Fibroblast of lung (primary cell): ENCODE results near the gene OR51T1. TPM values are rescaled to one million over a fixed set of nuclear protein-coding genes. Genes with fewer than 3 reads are reported as not detected.

ENCODE experiments used
- DNase-seq, 2 donors: peaks; one replicate each; pipeline versions ENCODE4 v3.0.0 to v3.0.0-alpha.2; 2010; ENCODE audit warnings: low read depth in 2 of 2
- H2AFZ ChIP-seq: 2 replicates; pipeline ENCODE4 v1.5.1; 2012; ENCODE audit warnings: low read length, control low read depth, inconsistent platforms
- H3K27ac ChIP-seq: 2 replicates; pipeline ENCODE4 v1.5.1; 2011; ENCODE audit warnings: low read length, control low read depth; ENCODE audit not compliant: insufficient read depth
- H3K27me3 ChIP-seq: 2 replicates; pipeline ENCODE4 v1.5.1; 2011; ENCODE audit warnings: mild to moderate bottlenecking, low read length; ENCODE audit not compliant: control insufficient read depth, insufficient read depth
- H3K36me3 ChIP-seq: 2 replicates; pipeline ENCODE4 v1.5.1; 2011; ENCODE audit warnings: low read length; ENCODE audit not compliant: control insufficient read depth, insufficient read depth
- H3K4me1 ChIP-seq: 2 replicates; pipeline ENCODE4 v1.5.1; 2011; ENCODE audit warnings: low read length; ENCODE audit not compliant: control insufficient read depth, insufficient read depth; ENCODE audit errors: extremely low read depth
- H3K4me2 ChIP-seq: 2 replicates; pipeline ENCODE4 v1.5.1; 2011; ENCODE audit warnings: low read length, control low read depth; ENCODE audit not compliant: insufficient read depth; ENCODE audit errors: extremely low read depth
- H3K4me3 ChIP-seq, 4 experiments: fragments of 200-600 bp in 1 of 4; sonication (generic) in 1 of 4; replicated peaks in 1 of 4; 2 replicates each; pipeline ENCODE4 v1.5.1; 2011 to 2016; ENCODE audit warnings: low read length in 4 of 4, low read depth in 3 of 4, mild to moderate bottlenecking in 3 of 4, control low read depth in 2 of 4, inconsistent platforms in 1 of 4, mixed read lengths in 1 of 4; ENCODE audit not compliant: insufficient read depth in 1 of 4; ENCODE audit errors: control extremely low read depth in 1 of 4
- H3K79me2 ChIP-seq: 2 replicates; pipeline ENCODE4 v1.5.1; 2012; ENCODE audit warnings: mild to moderate bottlenecking, low read length, inconsistent platforms; ENCODE audit not compliant: control insufficient read depth, insufficient read depth
- H3K9ac ChIP-seq: 2 replicates; pipeline ENCODE4 v1.5.1; 2011; ENCODE audit warnings: mild to moderate bottlenecking, low read length, control low read depth; ENCODE audit not compliant: insufficient read depth
- H3K9me3 ChIP-seq: 2 replicates; pipeline ENCODE4 v1.5.1; 2012; ENCODE audit warnings: low read depth, low read length; ENCODE audit not compliant: control insufficient read depth, insufficient read depth
- H4K20me1 ChIP-seq: 2 replicates; pipeline ENCODE4 v1.5.1; 2011; ENCODE audit warnings: low read length; ENCODE audit not compliant: control insufficient read depth, insufficient read depth; ENCODE audit errors: extremely low read depth
- CTCF ChIP-seq, 2 donors: IDR thresholded peaks in 1 of 2; conservative IDR thresholded peaks in 1 of 2; 1 replicate in 1 of 2; 2 replicates in 1 of 2; pipeline ENCODE4 v1.5.1; 2011 to 2012; ENCODE audit warnings: low read length in 2 of 2, control low read depth in 1 of 2, inconsistent platforms in 1 of 2, low read depth in 1 of 2, mild to moderate bottlenecking in 1 of 2
- EZH2 ChIP-seq: IDR thresholded peaks from 2 replicates; pipeline ENCODE4 v1.5.1; 2012; ENCODE audit warnings: low read length, control low read depth, mild to moderate bottlenecking; ENCODE audit errors: missing control alignments
- polyA plus RNA-seq, 2 donors: library from polyadenylated mRNA; depleted of rRNA in 1 of 2; stranded (reverse) in 1 of 2; unstranded in 1 of 2; fragments of >200 nt; gene quantifications; 2 replicates each; pipeline ENCODE4 v1.2.1, GENCODE V29; 2011 to 2012; ENCODE audit warnings: missing spikeins in 1 of 2
- total RNA-seq: library from RNA; depleted of rRNA; stranded (reverse); fragments of >200 nt; gene quantifications from 2 replicates; pipeline ENCODE4 v1.2.1, GENCODE V29; 2014

The OR51T1 gene
- total and polyA plus RNA-seq, 2 donors (not counting 1 experiment from before 2014, with no cell fraction given) = not detected

DNA sequence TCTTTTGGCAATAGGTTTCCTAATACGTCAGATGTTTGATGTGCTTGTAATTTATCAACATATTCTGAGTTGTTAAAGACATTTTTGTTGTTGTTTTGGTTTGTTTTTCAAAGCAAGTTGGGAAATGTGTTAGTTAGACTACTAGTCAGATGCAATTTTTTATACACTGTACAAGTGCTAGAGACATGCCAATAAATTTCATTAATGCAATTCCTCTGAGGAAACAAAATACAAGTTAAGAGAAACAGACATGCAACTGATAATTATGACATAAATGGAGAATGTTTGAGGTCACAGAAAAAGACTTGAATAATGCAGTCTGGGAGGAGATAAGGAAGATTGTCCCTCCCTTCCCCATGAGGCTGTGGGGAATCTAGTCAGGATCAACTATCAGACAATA lies 5.9 kb downstream of the OR51T1 start:
- Histone ChIP-seq H3K79me2 (no peaks in the 10 kb centered on the region), H3K4me3 (no peak overlapping the region), H2AFZ (no peak overlapping the region), H3K9ac (no peak overlapping the region), H3K27me3 (no peaks in the 10 kb centered on the region), H3K9me3 (no peaks in the 10 kb centered on the region), H3K4me1 (peaks cover 4% of the 10 kb centered on the region), H3K4me2 (no peak overlapping the region), H3K36me3 (no peaks in the 10 kb centered on the region), H3K27ac (no peak overlapping the region), H4K20me1 (no peaks in the 10 kb centered on the region)
- DNase-seq = no peak
- TF ChIP-seq CTCF (conservative IDR thresholded peaks at IDR 0.05 in 1 of 2, IDR thresholded peaks at IDR 0.05 in 1 of 2; ENCODE audit: low read depth in 1 of 2, low read length in 2 of 2) (no peak), EZH2 (no peak)

- Histone ChIP-seq H3K36me3 (no peaks in the 10 kb centered on the region), H3K27ac (no peak overlapping the region), H3K4me3 (no peak overlapping the region), H3K79me2 (no peaks in the 10 kb centered on the region), H2AFZ (no peak overlapping the region), H3K9ac (no peak overlapping the region), H3K9me3 (no peaks in the 10 kb centered on the region), H3K4me1 (peaks cover 4% of the 10 kb centered on the region), H4K20me1 (no peaks in the 10 kb centered on the region), H3K27me3 (no peaks in the 10 kb centered on the region), H3K4me2 (no peak overlapping the region)
- no peak for TF ChIP-seq EZH2
- TF ChIP-seq CTCF (conservative IDR thresholded peaks at IDR 0.05 in 1 of 2, IDR thresholded peaks at IDR 0.05 in 1 of 2; ENCODE audit: low read depth in 1 of 2, low read length in 2 of 2) = no peak
- DNase-seq = peak; percentile 8 to 20
Observed at GRCh38 chr11:4890279-4890678, 8.6 kb downstream of the OR51T1 start.

DNA sequence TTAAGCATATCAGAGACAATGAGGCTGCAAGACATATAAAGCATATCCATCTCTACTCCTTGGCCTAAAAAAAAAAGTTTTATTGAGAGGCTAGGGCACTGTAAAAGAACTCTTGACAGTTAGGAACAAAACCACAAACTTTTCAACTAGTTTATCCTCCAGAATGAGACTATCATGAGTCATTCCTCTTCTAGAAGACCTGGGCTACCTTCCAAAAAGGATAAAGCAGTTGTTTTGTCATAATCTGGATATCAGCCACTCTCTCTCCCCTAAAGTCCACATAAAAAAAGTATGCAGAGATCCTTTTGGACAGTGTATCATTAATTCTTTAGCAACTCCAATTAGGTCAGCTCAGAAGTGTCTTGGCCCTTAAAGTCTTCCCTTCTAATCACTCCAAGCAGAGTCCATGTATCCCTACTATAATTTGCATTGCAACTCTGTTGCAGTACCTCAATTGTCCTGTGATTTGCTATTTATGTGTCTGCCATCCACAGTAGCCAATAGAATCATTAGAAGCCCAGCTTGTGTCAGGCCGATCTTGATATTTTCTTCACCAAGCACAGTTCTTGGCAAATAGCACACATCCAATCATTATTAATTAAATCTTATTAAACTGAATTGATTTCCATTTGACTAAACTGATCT lies 10.4 kb downstream of the OR51T1 start:
- no peaks in the 10 kb centered on the region for H3K79me2 ChIP-seq
- peak in 1 of 2 donors; percentile 11 for TF ChIP-seq CTCF (conservative IDR thresholded peaks at IDR 0.05 in 1 of 2, IDR thresholded peaks at IDR 0.05 in 1 of 2; ENCODE audit: low read depth in 1 of 2, low read length in 2 of 2)
- no peak for TF ChIP-seq EZH2
- no peaks in the 10 kb centered on the region for H3K9me3 ChIP-seq

More for the DNA sequence above, 10.4 kb downstream of the OR51T1 start:
- peak; percentile 86 to 93 for DNase-seq
- Histone ChIP-seq H3K9ac (no peak overlapping the region), H3K4me1 (peaks cover 4% of the 10 kb centered on the region), H3K4me2 (no peak overlapping the region), H2AFZ (no peak overlapping the region), H3K27ac (no peak overlapping the region), H4K20me1 (no peaks in the 10 kb centered on the region), H3K36me3 (no peaks in the 10 kb centered on the region), H3K4me3 (no peak overlapping the region), H3K27me3 (no peaks in the 10 kb centered on the region)
